ENCODE data around the gene UQCRC1. TPM values are rescaled to one million over a fixed set of nuclear protein-coding genes. Genes with fewer than 3 reads are reported as not detected.

UQCRC1 gene
- total RNA-seq, 3 donors from 2014 or later: 163 to 230 (median 180) TPM

GRCh38 chr3:48607519-48607918 is 1.9 kb downstream of the UQCRC1 start:
- TF ChIP-seq POLR2A (IDR thresholded peaks at IDR 0.05): no peak
- no peak for TF ChIP-seq CTCF (IDR thresholded peaks at IDR 0.05)
- no peak for TF ChIP-seq POLR2AphosphoS5 (IDR thresholded peaks at IDR 0.05)
- Histone ChIP-seq H3K27ac (no peak overlapping the region), H3K9me3 (no peaks in the 10 kb centered on the region), H3K27me3 (no peaks in the 10 kb centered on the region), H3K36me3 (peaks cover 11% of the 10 kb centered on the region), H3K4me1 (peaks cover 4 to 11% of the 10 kb centered on the region in 2 donors), H3K4me3 (no peak overlapping the region)
- DNase-seq (ENCODE audit: low spot score in 2 of 2): no peak
- intact Hi-C loops (cut with DNase I; ENCODE audit: low total_unique reads): loop anchor here (1.0 kb wide), 1 partner anchor 15 kb away; no protein-coding TSS in a partner anchor

DNA sequence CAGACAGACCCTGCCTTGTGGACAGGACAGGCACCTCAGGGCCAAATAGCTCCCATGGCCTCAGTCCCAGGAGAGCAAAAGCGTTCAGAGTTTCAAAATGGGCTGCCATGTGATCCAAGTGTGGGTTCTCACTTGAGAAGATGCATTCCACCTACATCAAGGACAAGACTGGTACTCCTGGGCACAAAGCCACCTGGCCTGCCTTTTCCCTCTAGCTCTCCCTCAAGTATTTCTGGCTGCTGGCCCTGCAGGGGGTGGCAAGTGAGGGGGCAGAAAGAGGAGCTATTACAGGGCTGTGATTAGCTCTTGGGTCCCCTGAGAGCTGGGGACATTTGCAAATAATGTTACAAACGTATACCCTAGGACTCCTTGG is 7.8 kb downstream of the UQCRC1 start:
- Histone ChIP-seq H3K4me3 (no peak overlapping the region), H3K9me3 (no peaks in the 10 kb centered on the region), H3K36me3 (peaks cover 24% of the 10 kb centered on the region), H3K27ac (peak overlapping the region in 1 of 2 donors; percentile 91), H3K27me3 (no peaks in the 10 kb centered on the region), H3K4me1 (peaks cover 10 to 14% of the 10 kb centered on the region in 2 donors)
- DNase-seq (ENCODE audit: low spot score in 2 of 2): peak in 1 of 2 donors; percentile 75
- no peak for TF ChIP-seq POLR2A (IDR thresholded peaks at IDR 0.05)
- no peak for TF ChIP-seq CTCF (IDR thresholded peaks at IDR 0.05)
- no peak for TF ChIP-seq POLR2AphosphoS5 (IDR thresholded peaks at IDR 0.05)
- intact Hi-C loops (cut with DNase I; ENCODE audit: low total_unique reads): no loop called here

DNA sequence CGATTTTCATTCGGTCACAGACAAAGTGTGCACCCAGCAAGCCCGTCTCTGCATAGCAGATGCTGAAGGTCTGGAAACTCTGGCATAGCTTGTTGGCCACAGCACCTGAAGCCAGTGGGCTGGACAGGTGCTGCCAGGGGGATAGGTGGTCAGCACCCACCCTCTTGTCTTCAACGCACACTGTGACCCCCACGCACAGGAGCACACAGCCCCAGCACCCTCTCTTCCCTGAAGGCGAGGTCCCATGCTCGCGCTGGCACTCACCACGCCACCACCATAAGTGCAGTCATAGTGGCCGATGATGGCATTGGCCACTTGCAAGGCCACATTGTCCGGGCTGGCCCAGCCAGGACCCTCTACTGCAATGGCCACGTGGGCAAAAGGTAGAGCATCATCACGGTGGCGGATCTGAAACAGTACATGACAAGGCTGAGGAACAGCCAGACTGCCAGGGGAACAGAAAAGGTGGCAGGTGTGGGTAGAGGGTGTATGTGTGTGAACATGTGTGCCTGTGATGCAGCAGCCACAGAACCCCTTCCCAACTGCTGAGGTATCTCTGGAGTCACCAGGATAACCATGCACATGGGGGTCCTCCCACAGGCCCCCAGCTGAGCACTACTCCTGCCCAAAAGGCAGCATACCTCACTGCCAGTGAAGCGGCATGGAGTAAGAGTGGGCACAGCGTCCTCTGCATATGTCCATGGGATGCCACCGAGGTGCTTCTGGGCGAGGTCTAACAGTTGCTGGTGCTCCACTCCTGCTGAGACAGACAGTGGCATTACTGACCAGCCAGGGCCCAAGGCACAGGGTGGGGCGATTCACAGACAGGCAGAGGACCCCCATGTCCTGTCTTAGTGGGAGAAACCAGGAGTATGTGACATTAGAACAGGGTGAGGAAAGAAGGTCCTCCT is 8.5 kb downstream of the UQCRC1 start:
- Histone ChIP-seq H3K27ac (peak overlapping the region; percentile 91 to 94), H3K27me3 (no peaks in the 10 kb centered on the region), H3K4me1 (peaks cover 10 to 14% of the 10 kb centered on the region in 2 donors), H3K9me3 (no peaks in the 10 kb centered on the region), H3K4me3 (no peak overlapping the region), H3K36me3 (peaks cover 24% of the 10 kb centered on the region)
- intact Hi-C loops (cut with DNase I; ENCODE audit: low total_unique reads): no loop called here
- no peak for TF ChIP-seq POLR2A (IDR thresholded peaks at IDR 0.05)
- no peak for DNase-seq (ENCODE audit: low spot score in 2 of 2)

DNA sequence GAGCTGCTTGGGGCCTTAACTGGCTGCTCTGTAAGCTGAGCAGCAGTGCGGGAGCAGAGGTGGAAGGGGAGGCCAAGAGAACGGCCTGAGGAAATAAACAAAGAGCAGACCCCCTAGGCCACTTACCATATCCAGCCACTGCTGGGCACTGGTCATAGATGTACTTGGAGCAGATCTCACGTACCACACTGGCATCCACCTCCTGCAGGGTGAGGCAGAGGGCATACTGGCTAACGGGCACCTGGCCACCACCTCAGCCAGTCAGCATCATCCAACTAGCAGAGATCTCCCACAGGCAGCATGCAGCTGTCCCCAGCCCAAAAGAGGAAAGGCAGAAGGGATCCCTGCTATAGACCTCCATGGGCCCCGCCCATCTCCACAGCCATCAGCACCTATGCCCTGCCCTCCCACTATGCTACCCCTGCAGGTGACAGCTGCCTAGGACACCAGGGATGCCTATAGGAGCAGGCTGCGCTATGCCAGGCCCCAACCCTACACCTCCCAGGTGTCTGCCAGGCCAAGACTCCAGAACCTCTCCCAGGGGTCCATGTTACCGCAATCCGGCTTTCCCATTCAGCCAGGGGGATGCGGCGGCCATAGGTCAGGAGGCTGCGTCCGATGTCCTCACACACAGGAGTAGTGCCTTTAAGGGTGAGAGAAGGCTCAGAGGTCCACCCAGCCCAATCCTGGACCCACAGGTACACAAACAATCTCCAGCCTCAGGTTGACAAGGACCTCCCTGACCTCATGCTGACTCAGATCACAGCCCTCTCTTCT is 9.7 kb downstream of the UQCRC1 start:
- Histone ChIP-seq H3K36me3 (peaks cover 24% of the 10 kb centered on the region), H3K9me3 (no peaks in the 10 kb centered on the region)

More for the DNA sequence above, 9.7 kb downstream of the UQCRC1 start:
- Histone ChIP-seq H3K27me3 (no peaks in the 10 kb centered on the region), H3K4me1 (peaks cover 14 to 15% of the 10 kb centered on the region in 2 donors), H3K27ac (peak overlapping the region; percentile 91 to 94), H3K4me3 (peak overlapping the region in 1 of 3 donors; percentile 41)
- intact Hi-C loops (cut with DNase I; ENCODE audit: low total_unique reads): no loop called here
- DNase-seq (ENCODE audit: low spot score in 2 of 2): no peak
- TF ChIP-seq POLR2AphosphoS5 (IDR thresholded peaks at IDR 0.05): no peak
- no peak for TF ChIP-seq POLR2A (IDR thresholded peaks at IDR 0.05)
- no peak for TF ChIP-seq CTCF (IDR thresholded peaks at IDR 0.05)

All from breast epithelium (tissue), 4 donors.